H9 (cell line): ENCODE data around the gene BCAS1. TPM values are rescaled to one million over a fixed set of nuclear protein-coding genes. Genes with fewer than 3 reads are reported as not detected.

ENCODE experiments used
- DNase-seq: peaks from one replicate; pipeline ENCODE4 v3.0.0-alpha.2; 2017
- H2AFZ ChIP-seq: one replicate; pipeline ENCODE4 v1.6.1; 2013; ENCODE audit warnings: mild to moderate bottlenecking, low read length, control low read depth, moderate library complexity
- H2AK5ac ChIP-seq: 2 replicates; pipeline ENCODE4 v1.6.1; 2013; ENCODE audit warnings: low read length, control low read depth, mixed read lengths; ENCODE audit not compliant: insufficient read length
- H2BK120ac ChIP-seq: one replicate; pipeline ENCODE4 v1.6.1; 2013; ENCODE audit warnings: low read depth, mild to moderate bottlenecking, low read length, control low read depth, inconsistent platforms; ENCODE audit not compliant: poor library complexity, severe bottlenecking
- H2BK12ac ChIP-seq: 2 replicates; pipeline ENCODE4 v1.6.1; 2013; ENCODE audit warnings: low read length, control low read depth, mixed read lengths, low read depth; ENCODE audit not compliant: insufficient read length
- H2BK15ac ChIP-seq: 2 replicates; pipeline ENCODE4 v1.6.1; 2013; ENCODE audit warnings: low read depth, low read length, control low read depth
- H2BK20ac ChIP-seq: one replicate; pipeline ENCODE4 v1.6.1; 2013; ENCODE audit warnings: low read depth, mild to moderate bottlenecking, low read length, control low read depth, inconsistent platforms; ENCODE audit not compliant: poor library complexity, severe bottlenecking
- H2BK5ac ChIP-seq: 2 replicates; pipeline ENCODE4 v1.6.1; 2013; ENCODE audit warnings: low read length, control low read depth, mixed read lengths; ENCODE audit not compliant: insufficient read length
- H3K14ac ChIP-seq: 2 replicates; pipeline ENCODE4 v1.6.1; 2013; ENCODE audit warnings: low read length, control low read depth; ENCODE audit not compliant: insufficient read depth
- H3K18ac ChIP-seq: 2 replicates; pipeline ENCODE4 v1.6.1; 2013; ENCODE audit warnings: low read depth, mild to moderate bottlenecking, mixed read lengths, low read length, control low read depth; ENCODE audit not compliant: insufficient read length
- H3K23ac ChIP-seq: 2 replicates; pipeline ENCODE4 v1.6.1; 2013; ENCODE audit warnings: low read length, control low read depth, mixed read lengths, low read depth; ENCODE audit not compliant: insufficient read length
- H3K23me2 ChIP-seq: 2 replicates; pipeline ENCODE4 v1.6.1; 2013; ENCODE audit warnings: low read depth, mild to moderate bottlenecking, mixed read lengths, low read length, control low read depth; ENCODE audit not compliant: insufficient read length, poor library complexity, severe bottlenecking
- H3K27ac ChIP-seq: 2 replicates; pipeline ENCODE4 v1.5.1; 2013; ENCODE audit warnings: low read length, control low read depth, mixed read lengths, low read depth; ENCODE audit not compliant: insufficient read length
- H3K27me3 ChIP-seq: 2 replicates; pipeline ENCODE4 v1.6.1; 2013; ENCODE audit warnings: low read length, control low read depth, inconsistent platforms; ENCODE audit not compliant: insufficient read depth
- H3K4ac ChIP-seq: 2 replicates; pipeline ENCODE4 v1.6.1; 2013; ENCODE audit warnings: low read depth, mild to moderate bottlenecking, control low read depth, inconsistent platforms, low read length, moderate library complexity
- H3K4me1 ChIP-seq: 2 replicates; pipeline ENCODE4 v1.6.1; 2013; ENCODE audit warnings: low read length, control low read depth, inconsistent platforms; ENCODE audit not compliant: insufficient read depth
- H3K4me2 ChIP-seq: 2 replicates; pipeline ENCODE4 v1.6.1; 2013; ENCODE audit warnings: low read length, control low read depth, mixed read lengths; ENCODE audit not compliant: insufficient read length, insufficient read depth
- H3K56ac ChIP-seq: 2 replicates; pipeline ENCODE4 v1.6.1; 2013; ENCODE audit warnings: low read depth, mild to moderate bottlenecking, mixed read lengths, low read length, control low read depth; ENCODE audit not compliant: insufficient read length
- H3K79me1 ChIP-seq: 2 replicates; pipeline ENCODE4 v1.6.1; 2013; ENCODE audit warnings: low read depth, mild to moderate bottlenecking, moderate library complexity, low read length, control low read depth, inconsistent platforms; ENCODE audit not compliant: insufficient read depth, poor library complexity, severe bottlenecking
- H3K79me2 ChIP-seq: 2 replicates; pipeline ENCODE4 v1.6.1; 2013; ENCODE audit warnings: low read length, control low read depth, inconsistent platforms; ENCODE audit not compliant: insufficient read depth
- H3K9ac ChIP-seq: 2 replicates; pipeline ENCODE4 v1.6.1; 2013; ENCODE audit warnings: low read length, control low read depth, mixed read lengths; ENCODE audit not compliant: insufficient read length; ENCODE audit errors: extremely low read depth
- H3K9me3 ChIP-seq: one replicate; pipeline ENCODE4 v1.6.1; 2013; ENCODE audit warnings: low read depth, low read length, inconsistent platforms; ENCODE audit not compliant: control insufficient read depth
- H3T11ph ChIP-seq: one replicate; pipeline ENCODE4 v1.6.1; 2013; ENCODE audit warnings: mild to moderate bottlenecking, low read length, control low read depth, inconsistent platforms
- H4K20me1 ChIP-seq: one replicate; pipeline ENCODE4 v1.6.1; 2013; ENCODE audit not compliant: control insufficient read depth, insufficient read length, insufficient read depth
- H4K5ac ChIP-seq: 2 replicates; pipeline ENCODE4 v1.6.1; 2013; ENCODE audit warnings: low read depth, mild to moderate bottlenecking, mixed read lengths, low read length, control low read depth; ENCODE audit not compliant: insufficient read length
- H4K8ac ChIP-seq: replicated peaks from 2 replicates; pipeline ENCODE4 v1.6.1; 2013; ENCODE audit warnings: low read length, control low read depth, mixed read lengths, low read depth; ENCODE audit not compliant: insufficient read length
- H4K91ac ChIP-seq: 2 replicates; pipeline ENCODE4 v1.6.1; 2013; ENCODE audit warnings: low read depth, mild to moderate bottlenecking, moderate library complexity, mixed read lengths, low read length, control low read depth; ENCODE audit not compliant: insufficient read length
- H3K27ac Mint-ChIP-seq, 3 experiments: 2 replicates in 2 of 3; 3 replicates in 1 of 3; pipeline ENCODE4 v1.8.0; 2020 to 2021; ENCODE audit warnings: mixed read lengths in 3 of 3, mild to moderate bottlenecking in 1 of 3, moderate library complexity in 1 of 3
- H3K27me3 Mint-ChIP-seq: 2 replicates; pipeline ENCODE4 v1.8.0; 2021; ENCODE audit warnings: low read depth, mild to moderate bottlenecking, moderate library complexity, mixed read lengths
- H3K36me3 Mint-ChIP-seq, 3 experiments: 2 replicates in 2 of 3; 3 replicates in 1 of 3; pipeline ENCODE4 v1.8.0; 2020 to 2021; ENCODE audit warnings: low read depth in 3 of 3, mixed read lengths in 3 of 3; ENCODE audit not compliant: insufficient read depth in 1 of 3
- H3K4me1 Mint-ChIP-seq, 2 experiments: 2 replicates each; pipeline ENCODE4 v1.8.0; 2020; ENCODE audit warnings: mixed read lengths in 2 of 2
- H3K4me3 Mint-ChIP-seq, 2 experiments: 2 replicates in 1 of 2; 3 replicates in 1 of 2; pipeline ENCODE4 v1.8.0; 2020 to 2021; ENCODE audit warnings: mild to moderate bottlenecking in 2 of 2, mixed read lengths in 2 of 2, moderate library complexity in 1 of 2
- H3K9me3 Mint-ChIP-seq, 2 experiments: 2 replicates in 1 of 2; 3 replicates in 1 of 2; pipeline ENCODE4 v1.8.0; 2020; ENCODE audit warnings: mild to moderate bottlenecking in 2 of 2, mixed read lengths in 2 of 2, moderate library complexity in 1 of 2
- WGBS: extraction: QIAGEN DNeasy Blood & Tissue Kit; methylation state at CpG from one replicate; pipeline ENCODE4 v1.1.7; 2013; ENCODE audit warnings: missing lambda C conversion rate, low lambda C conversion rate, mixed read lengths; ENCODE audit not compliant: insufficient read length; ENCODE audit errors: extremely low coverage; 5-methylcytosine and 5-hydroxymethylcytosine counted together
- total RNA-seq: library from RNA; stranded (reverse); gene quantifications from 2 replicates; pipeline ENCODE4 v1.2.1, GENCODE V29; 2021
- TF ChIP-seq, protein P1 (sequence below): fragments of 200-600 bp; sonication (generic); conservative IDR thresholded peaks from 3 replicates; pipeline ENCODE4 v1.8.0; 2021; ENCODE audit warnings: antibody characterized with exemption, mild to moderate bottlenecking

BCAS1 gene
- total RNA-seq, 1 experiment from 2014 or later, result 0.15 TPM

DNA sequence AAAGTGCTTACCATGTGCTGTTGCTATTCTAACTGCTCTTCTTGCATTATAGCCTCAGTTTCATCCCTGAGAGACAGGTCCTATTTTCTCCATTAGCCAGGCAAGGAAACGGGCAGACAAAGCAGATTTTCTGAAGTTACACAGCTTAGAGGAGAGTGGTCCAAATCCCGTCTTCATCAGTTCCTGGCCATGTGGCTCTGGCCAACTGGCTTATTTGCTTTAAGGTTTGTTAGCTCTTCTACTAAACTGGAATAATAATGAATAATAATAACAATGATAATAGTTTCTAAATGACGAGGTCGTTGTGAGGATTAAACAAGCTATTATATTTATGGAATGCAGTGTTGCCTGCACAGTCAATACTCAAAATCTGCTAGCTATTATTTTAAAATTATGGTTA, 35.8 kb upstream of the BCAS1 start:
- no peaks in the 10 kb centered on the region; a peak in 1 of 5 replicates for H3K9me3 Mint-ChIP-seq
- H2AK5ac ChIP-seq, result no peak overlapping the region
- no peaks in the 10 kb centered on the region for H3K79me1 ChIP-seq
- no peak overlapping the region for H2BK5ac ChIP-seq
- no peak overlapping the region for H2BK15ac ChIP-seq
- no peak overlapping the region for H3K4me3 Mint-ChIP-seq
- no peaks in the 10 kb centered on the region; the same call in 1 of the 2 replicates for H3K4me1 ChIP-seq
- H2BK120ac ChIP-seq, result no peak overlapping the region
- peaks cover 3 to 5% of the 10 kb centered on the region in 2 experiments; a peak in 2 of 4 replicates for H3K4me1 Mint-ChIP-seq
- no peak overlapping the region for H3K27ac Mint-ChIP-seq
- no peaks in the 10 kb centered on the region for H3K36me3 Mint-ChIP-seq
- no peak overlapping the region for H3T11ph ChIP-seq
- DNase-seq, result no peak
- no peak overlapping the region for H3K14ac ChIP-seq
- no peak overlapping the region for H3K4ac ChIP-seq
- TF ChIP-seq, protein P1, sequence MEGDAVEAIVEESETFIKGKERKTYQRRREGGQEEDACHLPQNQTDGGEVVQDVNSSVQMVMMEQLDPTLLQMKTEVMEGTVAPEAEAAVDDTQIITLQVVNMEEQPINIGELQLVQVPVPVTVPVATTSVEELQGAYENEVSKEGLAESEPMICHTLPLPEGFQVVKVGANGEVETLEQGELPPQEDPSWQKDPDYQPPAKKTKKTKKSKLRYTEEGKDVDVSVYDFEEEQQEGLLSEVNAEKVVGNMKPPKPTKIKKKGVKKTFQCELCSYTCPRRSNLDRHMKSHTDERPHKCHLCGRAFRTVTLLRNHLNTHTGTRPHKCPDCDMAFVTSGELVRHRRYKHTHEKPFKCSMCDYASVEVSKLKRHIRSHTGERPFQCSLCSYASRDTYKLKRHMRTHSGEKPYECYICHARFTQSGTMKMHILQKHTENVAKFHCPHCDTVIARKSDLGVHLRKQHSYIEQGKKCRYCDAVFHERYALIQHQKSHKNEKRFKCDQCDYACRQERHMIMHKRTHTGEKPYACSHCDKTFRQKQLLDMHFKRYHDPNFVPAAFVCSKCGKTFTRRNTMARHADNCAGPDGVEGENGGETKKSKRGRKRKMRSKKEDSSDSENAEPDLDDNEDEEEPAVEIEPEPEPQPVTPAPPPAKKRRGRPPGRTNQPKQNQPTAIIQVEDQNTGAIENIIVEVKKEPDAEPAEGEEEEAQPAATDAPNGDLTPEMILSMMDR, result no peak
- H4K5ac ChIP-seq, result no peak overlapping the region
- no peak overlapping the region for H3K18ac ChIP-seq
- no peak overlapping the region for H2BK20ac ChIP-seq
- H2AFZ ChIP-seq, result no peak overlapping the region
- H2BK12ac ChIP-seq, result no peak overlapping the region
- no peak overlapping the region for H3K4me2 ChIP-seq
- H4K91ac ChIP-seq, result no peak overlapping the region
- whole genome bisulfite sequencing, result no CpG with 5 or more reads among the region's 4 CpGs
- H3K56ac ChIP-seq, result no peak overlapping the region
- no peaks in the 10 kb centered on the region for H3K9me3 ChIP-seq
- H3K27me3 Mint-ChIP-seq, result no peaks in the 10 kb centered on the region; the same call in 1 of the 2 replicates
- no peak overlapping the region for H3K23ac ChIP-seq
- no peaks in the 10 kb centered on the region for H4K20me1 ChIP-seq
- no peak overlapping the region for H3K27ac ChIP-seq
- H3K9ac ChIP-seq, result no peak overlapping the region
- no peaks in the 10 kb centered on the region for H3K23me2 ChIP-seq
- H3K27me3 ChIP-seq, result no peaks in the 10 kb centered on the region
- H3K79me2 ChIP-seq, result no peaks in the 10 kb centered on the region
- H4K8ac ChIP-seq, result no peak overlapping the region
